Esophagus squamous epithelium (tissue), 4 donors: Measurements from ENCODE around the gene LAMA3.

Experiments used
- CTCF ChIP-seq, 6 experiments: fragments of 450-650 bp in 4 of 6; fragments of 200-600 bp in 2 of 6; sonication (generic) in 2 of 6; IDR thresholded peaks; one replicate each; pipeline ENCODE4 v1.5.1; 2016 to 2019; ENCODE audit warnings: antibody characterized with exemption in 6 of 6, mild to moderate bottlenecking in 4 of 6, moderate library complexity in 4 of 6
- POLR2A ChIP-seq, 4 donors: fragments of 450-650 bp; IDR thresholded peaks; one replicate each; pipeline ENCODE4 v1.6.1; 2017; ENCODE audit warnings: antibody characterized with exemption in 4 of 4, mild to moderate bottlenecking in 4 of 4, moderate library complexity in 3 of 4

- no peak for TF ChIP-seq CTCF (IDR thresholded peaks at IDR 0.05)
- TF ChIP-seq POLR2A (IDR thresholded peaks at IDR 0.05): no peak
Measured at GRCh38 chr18:23881778-23882177, 192.5 kb downstream of the LAMA3 start.
